SK-N-SH (cell line): Measurements from ENCODE around the gene PTPN14.
A peak's percentile ranks its signal among the peaks of the same experiment; 100 is the strongest.

Experiments
- ELF1 ChIP-seq: IDR thresholded peaks from 2 replicates; pipeline ENCODE4 v1.4.0; 2012
- EZH2phosphoT487 ChIP-seq: fragments of 200-600 bp; sonication (generic); IDR thresholded peaks from 2 replicates; pipeline ENCODE4 v1.6.1; 2017; ENCODE audit warnings: low read depth, mixed run types, mild to moderate bottlenecking, antibody characterized with exemption, moderate library complexity, borderline replicate concordance
- RAD21 ChIP-seq: IDR thresholded peaks from 2 replicates; pipeline ENCODE4 v1.6.1; 2012; ENCODE audit warnings: mild to moderate bottlenecking, low read length
- TAF1 ChIP-seq: IDR thresholded peaks from 2 replicates; pipeline ENCODE4 v1.6.1; 2012; ENCODE audit warnings: low read depth, mild to moderate bottlenecking, low read length, moderate library complexity, borderline replicate concordance
- TCF12 ChIP-seq: IDR thresholded peaks from 2 replicates; pipeline ENCODE4 v1.4.0; 2012
- TF ChIP-seq, protein P1 (sequence below): IDR thresholded peaks from 2 replicates; pipeline ENCODE4 v1.4.0; 2012; ENCODE audit warnings: low read depth
- TF ChIP-seq, protein P2 (sequence below): fragments of 200-600 bp; sonication (generic); IDR thresholded peaks from 2 replicates; pipeline ENCODE4 v1.6.1; 2017; ENCODE audit warnings: antibody characterized with exemption, mild to moderate bottlenecking, moderate library complexity
- TF ChIP-seq, protein P3 (sequence below): IDR thresholded peaks from 2 replicates; pipeline ENCODE4 v1.6.1; 2012; ENCODE audit warnings: mild to moderate bottlenecking, low read depth, low read length, moderate library complexity

DNA sequence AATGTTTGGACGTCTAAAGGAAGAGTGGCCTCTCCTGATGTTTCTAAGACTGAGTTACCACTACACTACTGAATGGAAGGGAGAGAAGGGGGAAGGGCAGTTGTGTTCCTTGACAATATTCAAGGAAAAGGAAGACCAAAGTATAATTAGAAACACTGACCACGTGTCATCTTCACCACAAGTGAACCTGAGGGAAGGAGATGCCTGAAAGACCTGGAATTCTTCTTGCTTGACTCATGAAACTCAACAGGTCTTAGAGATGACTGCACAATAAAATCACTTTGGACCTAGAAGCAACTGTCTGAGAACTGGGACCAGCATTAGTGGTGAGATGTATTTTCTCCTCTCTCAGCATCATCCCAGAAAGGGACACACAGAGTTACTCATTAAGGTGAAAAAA is 56.7 kb downstream of the PTPN14 start:
- TF ChIP-seq, protein P1, sequence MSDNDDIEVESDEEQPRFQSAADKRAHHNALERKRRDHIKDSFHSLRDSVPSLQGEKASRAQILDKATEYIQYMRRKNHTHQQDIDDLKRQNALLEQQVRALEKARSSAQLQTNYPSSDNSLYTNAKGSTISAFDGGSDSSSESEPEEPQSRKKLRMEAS: no peak
- TF ChIP-seq, protein P2, sequence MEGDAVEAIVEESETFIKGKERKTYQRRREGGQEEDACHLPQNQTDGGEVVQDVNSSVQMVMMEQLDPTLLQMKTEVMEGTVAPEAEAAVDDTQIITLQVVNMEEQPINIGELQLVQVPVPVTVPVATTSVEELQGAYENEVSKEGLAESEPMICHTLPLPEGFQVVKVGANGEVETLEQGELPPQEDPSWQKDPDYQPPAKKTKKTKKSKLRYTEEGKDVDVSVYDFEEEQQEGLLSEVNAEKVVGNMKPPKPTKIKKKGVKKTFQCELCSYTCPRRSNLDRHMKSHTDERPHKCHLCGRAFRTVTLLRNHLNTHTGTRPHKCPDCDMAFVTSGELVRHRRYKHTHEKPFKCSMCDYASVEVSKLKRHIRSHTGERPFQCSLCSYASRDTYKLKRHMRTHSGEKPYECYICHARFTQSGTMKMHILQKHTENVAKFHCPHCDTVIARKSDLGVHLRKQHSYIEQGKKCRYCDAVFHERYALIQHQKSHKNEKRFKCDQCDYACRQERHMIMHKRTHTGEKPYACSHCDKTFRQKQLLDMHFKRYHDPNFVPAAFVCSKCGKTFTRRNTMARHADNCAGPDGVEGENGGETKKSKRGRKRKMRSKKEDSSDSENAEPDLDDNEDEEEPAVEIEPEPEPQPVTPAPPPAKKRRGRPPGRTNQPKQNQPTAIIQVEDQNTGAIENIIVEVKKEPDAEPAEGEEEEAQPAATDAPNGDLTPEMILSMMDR: no peak
- TF ChIP-seq, protein P3, sequence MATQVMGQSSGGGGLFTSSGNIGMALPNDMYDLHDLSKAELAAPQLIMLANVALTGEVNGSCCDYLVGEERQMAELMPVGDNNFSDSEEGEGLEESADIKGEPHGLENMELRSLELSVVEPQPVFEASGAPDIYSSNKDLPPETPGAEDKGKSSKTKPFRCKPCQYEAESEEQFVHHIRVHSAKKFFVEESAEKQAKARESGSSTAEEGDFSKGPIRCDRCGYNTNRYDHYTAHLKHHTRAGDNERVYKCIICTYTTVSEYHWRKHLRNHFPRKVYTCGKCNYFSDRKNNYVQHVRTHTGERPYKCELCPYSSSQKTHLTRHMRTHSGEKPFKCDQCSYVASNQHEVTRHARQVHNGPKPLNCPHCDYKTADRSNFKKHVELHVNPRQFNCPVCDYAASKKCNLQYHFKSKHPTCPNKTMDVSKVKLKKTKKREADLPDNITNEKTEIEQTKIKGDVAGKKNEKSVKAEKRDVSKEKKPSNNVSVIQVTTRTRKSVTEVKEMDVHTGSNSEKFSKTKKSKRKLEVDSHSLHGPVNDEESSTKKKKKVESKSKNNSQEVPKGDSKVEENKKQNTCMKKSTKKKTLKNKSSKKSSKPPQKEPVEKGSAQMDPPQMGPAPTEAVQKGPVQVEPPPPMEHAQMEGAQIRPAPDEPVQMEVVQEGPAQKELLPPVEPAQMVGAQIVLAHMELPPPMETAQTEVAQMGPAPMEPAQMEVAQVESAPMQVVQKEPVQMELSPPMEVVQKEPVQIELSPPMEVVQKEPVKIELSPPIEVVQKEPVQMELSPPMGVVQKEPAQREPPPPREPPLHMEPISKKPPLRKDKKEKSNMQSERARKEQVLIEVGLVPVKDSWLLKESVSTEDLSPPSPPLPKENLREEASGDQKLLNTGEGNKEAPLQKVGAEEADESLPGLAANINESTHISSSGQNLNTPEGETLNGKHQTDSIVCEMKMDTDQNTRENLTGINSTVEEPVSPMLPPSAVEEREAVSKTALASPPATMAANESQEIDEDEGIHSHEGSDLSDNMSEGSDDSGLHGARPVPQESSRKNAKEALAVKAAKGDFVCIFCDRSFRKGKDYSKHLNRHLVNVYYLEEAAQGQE: no peak
- no peak for TF ChIP-seq EZH2phosphoT487
- peak; percentile 29; the same call in 1 of the 2 replicates for TF ChIP-seq TCF12
- no peak for TF ChIP-seq TAF1
- no peak for TF ChIP-seq RAD21
- no peak for TF ChIP-seq ELF1
